Endothelial cell of umbilical vein (primary cell): ENCODE measurements around the gene EMID1. TPM values are rescaled to one million over a fixed set of nuclear protein-coding genes. Genes with fewer than 3 reads are reported as not detected.

Source experiments
- BruUV-seq: library from RNA; stranded (reverse); fragments of 400-500 nt; replicated peaks from 2 replicates; lab custom pipeline; 2021; lab: Mats Ljungman, UMichigan
- CTCF ChIA-PET: fragments of 300-600, 350-600 bp; sonication (Branson Sonifier 250); formaldehyde crosslinking; loops from one replicate; lab custom pipeline; 2021; ENCODE audit warnings: antibody characterized with exemption, inconsistent platforms; lab: Charles Lee
- POLR2A ChIA-PET: fragments of 300-600, 350-600 bp; sonication (Branson Sonifier 250); formaldehyde crosslinking; loops from one replicate; lab custom pipeline; 2021; ENCODE audit warnings: antibody characterized with exemption, inconsistent platforms; lab: Charles Lee
- DNase-seq: peaks from one replicate; pipeline ENCODE4 v3.0.0-alpha.2; 2011; ENCODE audit warnings: low read depth, low spot score
- FAIRE-seq: peaks from 2 replicates; lab custom pipeline; 2011; peaks lifted over from hg19 to GRCh38; lab: Jason Lieb, UNC
- H2AFZ ChIP-seq: 2 replicates; pipeline ENCODE4 v1.6.0; 2012; ENCODE audit warnings: low read depth, low read length, control low read depth, inconsistent platforms
- H3K27ac ChIP-seq: 2 replicates; pipeline ENCODE4 v1.5.1; 2011; ENCODE audit warnings: low read depth, mild to moderate bottlenecking, control low read depth, low read length, moderate library complexity; ENCODE audit not compliant: insufficient read depth
- H3K27me3 ChIP-seq, 2 experiments: 2 replicates each; pipeline versions ENCODE4 v1.6.0 to v1.6.1; 2011; ENCODE audit warnings: low read length in 2 of 2, mixed read lengths in 1 of 2; ENCODE audit not compliant: control insufficient read depth in 2 of 2, insufficient read depth in 2 of 2
- H3K36me3 ChIP-seq, 2 experiments: 2 replicates in 1 of 2; 3 replicates in 1 of 2; pipeline ENCODE4 v1.5.1; 2011; ENCODE audit warnings: low read length in 2 of 2, mild to moderate bottlenecking in 1 of 2, moderate library complexity in 1 of 2; ENCODE audit not compliant: control insufficient read depth in 2 of 2, insufficient read depth in 2 of 2; ENCODE audit errors: extremely low read depth in 1 of 2
- H3K4me1 ChIP-seq: 3 replicates; pipeline ENCODE4 v1.5.1; 2011; ENCODE audit warnings: mild to moderate bottlenecking, low read length; ENCODE audit not compliant: control insufficient read depth, insufficient read depth; ENCODE audit errors: extremely low read depth
- H3K4me2 ChIP-seq: 2 replicates; pipeline ENCODE4 v1.6.1; 2011; ENCODE audit warnings: low read length, control low read depth, mixed read lengths; ENCODE audit not compliant: insufficient read depth
- H3K4me3 ChIP-seq, 3 experiments: fragments of 200-600 bp in 1 of 3; sonication (generic), shearing (Covaris generic) in 1 of 3; replicated peaks in 1 of 3; 2 replicates each; pipeline ENCODE4 v1.5.1; 2011 to 2016; ENCODE audit warnings: control low read depth in 3 of 3, low read length in 3 of 3, mild to moderate bottlenecking in 2 of 3, inconsistent platforms in 1 of 3, low read depth in 1 of 3, moderate library complexity in 1 of 3; ENCODE audit not compliant: insufficient read depth in 1 of 3
- H3K79me2 ChIP-seq: 2 replicates; pipeline ENCODE4 v1.6.0; 2012; ENCODE audit warnings: low read length, inconsistent platforms; ENCODE audit not compliant: control insufficient read depth, insufficient read depth
- H3K9ac ChIP-seq: replicated peaks from 2 replicates; pipeline ENCODE3; 2011; ENCODE audit warnings: low read length, control low read depth; ENCODE audit not compliant: insufficient read depth; ENCODE audit errors: extremely low read depth
- H3K9me1 ChIP-seq: replicated peaks from 3 replicates; pipeline ENCODE4 v1.6.0; 2011; ENCODE audit warnings: mild to moderate bottlenecking, low read length; ENCODE audit not compliant: control insufficient read depth, insufficient read depth; ENCODE audit errors: extremely low read depth
- H3K9me3 ChIP-seq: replicated peaks from 2 replicates; pipeline ENCODE4 v1.5.1; 2012; ENCODE audit warnings: low read length, inconsistent platforms; ENCODE audit not compliant: control insufficient read depth, insufficient read depth
- H4K20me1 ChIP-seq: replicated peaks from 2 replicates; pipeline ENCODE3; 2011; ENCODE audit warnings: mild to moderate bottlenecking, low read length; ENCODE audit not compliant: control insufficient read depth, insufficient read depth; ENCODE audit errors: extremely low read depth
- CTCF ChIP-seq, 2 donors: IDR thresholded peaks; 1 replicate in 1 of 2; 2 replicates in 1 of 2; pipeline ENCODE4 v1.5.1; 2011; ENCODE audit warnings: low read length in 2 of 2, mild to moderate bottlenecking in 2 of 2, moderate library complexity in 2 of 2, control low read depth in 1 of 2, inconsistent platforms in 1 of 2, low read depth in 1 of 2; ENCODE audit not compliant: insufficient read depth in 1 of 2; ENCODE audit errors: extremely low read depth in 1 of 2
- EZH2 ChIP-seq: IDR thresholded peaks from 2 replicates; pipeline ENCODE4 v1.6.1; 2012; ENCODE audit warnings: borderline replicate concordance, low read depth, mild to moderate bottlenecking, moderate library complexity, low read length, inconsistent platforms; ENCODE audit not compliant: severe bottlenecking
- FOS ChIP-seq: IDR thresholded peaks from 2 replicates; pipeline ENCODE4 v1.6.1; 2011; ENCODE audit warnings: mild to moderate bottlenecking, low read length, moderate library complexity, borderline replicate concordance; ENCODE audit not compliant: insufficient read depth
- GATA2 ChIP-seq: IDR thresholded peaks from 2 replicates; pipeline ENCODE4 v1.7.0; 2011; ENCODE audit warnings: low read depth, mild to moderate bottlenecking, moderate library complexity, mixed read lengths, low read length; ENCODE audit not compliant: insufficient read length, insufficient read depth
- JUN ChIP-seq: IDR thresholded peaks from 2 replicates; pipeline ENCODE4 v1.6.1; 2011; ENCODE audit warnings: borderline replicate concordance, low read depth; ENCODE audit not compliant: insufficient read length, insufficient read depth
- MYC ChIP-seq: IDR thresholded peaks from one replicate; pipeline ENCODE4 v1.6.1; 2011; ENCODE audit warnings: mild to moderate bottlenecking, low read depth, low read length
- POLR2A ChIP-seq: IDR thresholded peaks from 2 replicates; pipeline ENCODE4 v1.6.1; 2012; ENCODE audit warnings: low read depth, mild to moderate bottlenecking, control low read depth, low read length
- POLR2AphosphoS5 ChIP-seq: IDR thresholded peaks from 2 replicates; pipeline ENCODE4 v1.6.1; 2012; ENCODE audit warnings: low read depth, mild to moderate bottlenecking, control low read depth, low read length, moderate library complexity; ENCODE audit not compliant: insufficient read depth
- dilution Hi-C: fragments of 300-500 bp; cut with MboI; formaldehyde crosslinking; loops from one replicate; pipeline ENCODE4 v1.15.0; 2019; ENCODE audit warnings: low sequenced_read_pairs; ENCODE audit not compliant: extremely low pct_ligation_motif_present
- intact Hi-C: fragments of 100-400 bp; cut with micrococcal nuclease; formaldehyde crosslinking; loops from one replicate; pipeline ENCODE4 v1.10.0; 2022
- polyA plus RNA-seq, 4 experiments: library from polyadenylated mRNA; depleted of rRNA in 3 of 4; stranded (reverse) in 3 of 4; unstranded in 1 of 4; fragments of >200 nt; gene quantifications; 2 replicates each; pipeline versions ENCODE4 v1.2.1 to v1.2.3, GENCODE V29; 2011 to 2012; ENCODE audit warnings: missing spikeins in 1 of 4
- total RNA-seq: library from RNA; stranded (reverse); gene quantifications from 2 replicates; pipeline ENCODE4 v1.2.3, GENCODE V29; 2021
- TF ChIP-seq, protein P1 (sequence below): IDR thresholded peaks from 2 replicates; pipeline ENCODE4 v1.6.1; 2011; ENCODE audit not compliant: insufficient read depth, insufficient read length

The EMID1 gene
- total and polyA plus RNA-seq, 2 donors (not counting 3 experiments of a cell fraction or from before 2014, with no cell fraction given), result 0.51 to 0.75 TPM

- intact Hi-C loops (no loop called here), dilution Hi-C loops (no loop called here)
- Histone ChIP-seq H3K27me3 (no peaks in the 10 kb centered on the region), H3K9me3 (no peaks in the 10 kb centered on the region), H3K4me1 (peaks cover 8% of the 10 kb centered on the region), H4K20me1 (no peaks in the 10 kb centered on the region), H2AFZ (no peak overlapping the region), H3K4me2 (no peak overlapping the region), H3K4me3 (no peak overlapping the region), H3K36me3 (no peaks in the 10 kb centered on the region), H3K79me2 (no peaks in the 10 kb centered on the region), H3K9ac (no peak overlapping the region), H3K9me1 (no peaks in the 10 kb centered on the region), H3K27ac (no peak overlapping the region)
- no peak for TF ChIP-seq JUN
- TF ChIP-seq POLR2A, result no peak
- TF ChIP-seq, protein P1, sequence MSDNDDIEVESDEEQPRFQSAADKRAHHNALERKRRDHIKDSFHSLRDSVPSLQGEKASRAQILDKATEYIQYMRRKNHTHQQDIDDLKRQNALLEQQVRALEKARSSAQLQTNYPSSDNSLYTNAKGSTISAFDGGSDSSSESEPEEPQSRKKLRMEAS, result no peak
- TF ChIP-seq FOS, result no peak
- TF ChIP-seq MYC, result no peak
- no peak for TF ChIP-seq GATA2
- TF ChIP-seq CTCF (IDR thresholded peaks at IDR 0.05; ENCODE audit: extremely low read depth in 1 of 2, insufficient read depth in 1 of 2, low read depth in 1 of 2, low read length in 2 of 2), result no peak
- no peak for TF ChIP-seq POLR2AphosphoS5
- TF ChIP-seq EZH2, result no peak
- FAIRE-seq, result no peak
- ChIA-PET POLR2A (no interaction called here), CTCF (interaction anchor here (1.7 to 1.8 kb wide), 2 partner anchors 14 kb away, joined by 4 to 6 read pairs; no protein-coding TSS in a partner anchor)
- BruUV-seq, result no TSS peak
- DNase-seq, result no peak
Observed at GRCh38 chr22:29230972-29231875, 25.5 kb downstream of the EMID1 start.
